Ascending aorta (tissue), 2 donors: ENCODE measurements around the gene KRT76. TPM values are rescaled to one million over a fixed set of nuclear protein-coding genes. Genes with fewer than 3 reads are reported as not detected.

Experiments
- DNase-seq, 2 donors: peaks; one replicate each; pipeline ENCODE4 v3.0.0-alpha.2; 2019; ENCODE audit warnings: low spot score in 2 of 2
- H3K27ac ChIP-seq, 2 donors: fragments of 200-600 bp; sonication (generic); one replicate each; pipeline ENCODE4 v1.5.1; 2016 to 2017; ENCODE audit warnings: mild to moderate bottlenecking in 1 of 2
- H3K27me3 ChIP-seq: fragments of 200-600 bp; sonication (generic); one replicate; pipeline ENCODE4 v1.5.1; 2017
- H3K36me3 ChIP-seq, 2 donors: fragments of 200-600 bp; sonication (generic); one replicate each; pipeline ENCODE4 v1.5.1; 2016
- H3K4me1 ChIP-seq, 2 donors: fragments of 200-600 bp; sonication (generic); one replicate each; pipeline ENCODE4 v1.5.1; 2016 to 2017; ENCODE audit warnings: mild to moderate bottlenecking in 1 of 2
- H3K4me3 ChIP-seq, 2 donors: fragments of 200-600 bp; sonication (generic); one replicate each; pipeline ENCODE4 v1.5.1; 2016 to 2017; ENCODE audit warnings: mild to moderate bottlenecking in 1 of 2
- H3K9me3 ChIP-seq, 2 donors: fragments of 200-600 bp; sonication (generic); one replicate each; pipeline ENCODE4 v1.5.1; 2016
- intact Hi-C: fragments of 100-400 bp; cut with DNase I; formaldehyde crosslinking; loops from one replicate; pipeline ENCODE4 v1.15.1; 2023
- total RNA-seq: library from RNA; depleted of rRNA; stranded (reverse); fragments of >200 nt; gene quantifications from one replicate; pipeline ENCODE4 v1.1.0, GENCODE V29; 2016
- TF ChIP-seq, protein P1 (sequence below), 3 experiments: fragments of 200-600 bp in 2 of 3; fragments of 450-650 bp in 1 of 3; sonication (generic) in 2 of 3; IDR thresholded peaks; one replicate each; pipeline ENCODE4 v1.5.1; 2016 to 2019; ENCODE audit warnings: antibody characterized with exemption in 3 of 3, mild to moderate bottlenecking in 1 of 3, moderate library complexity in 1 of 3

KRT76 gene
- not detected for total RNA-seq

DNA sequence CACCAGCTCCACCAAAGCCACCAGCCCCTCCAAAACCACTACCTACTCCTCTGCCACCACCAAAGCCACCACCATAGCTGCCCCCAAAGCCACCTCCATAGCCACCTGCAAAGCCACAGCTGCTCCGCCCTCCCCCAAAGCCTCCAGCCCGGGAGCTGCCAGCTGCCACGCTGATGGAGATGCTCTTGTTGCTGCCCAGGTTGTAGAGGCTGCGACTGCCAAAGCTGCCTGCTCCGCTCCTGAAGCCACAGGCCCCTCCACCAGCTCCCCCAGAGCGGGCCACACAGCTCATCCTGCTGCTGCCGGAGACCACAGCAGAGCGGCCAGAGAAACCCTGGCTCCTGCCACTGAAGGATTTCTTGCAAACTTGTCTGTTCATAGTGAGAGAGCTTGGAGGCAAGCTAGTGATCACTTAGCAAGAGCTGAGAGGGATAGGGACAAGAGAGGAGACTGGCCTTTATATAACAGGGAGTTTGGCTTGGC, at the start of gene KRT76:
Gene KRT76 (minus strand): TSS at position 433 of the 483 bp plus-strand sequence. CDS start 54 bp downstream, at position 379.
- Histone ChIP-seq H3K27ac (no peak within 1 kb of the TSS), H3K9me3 (no peaks in the 10 kb centered on the region), H3K4me3 (no peak within 1 kb of the TSS), H3K4me1 (no peaks in the 10 kb centered on the region), H3K36me3 (no peaks in the 10 kb centered on the region), H3K27me3 (no peaks in the 10 kb centered on the region)
- DNase-seq: no peak
- TF ChIP-seq, protein P1, sequence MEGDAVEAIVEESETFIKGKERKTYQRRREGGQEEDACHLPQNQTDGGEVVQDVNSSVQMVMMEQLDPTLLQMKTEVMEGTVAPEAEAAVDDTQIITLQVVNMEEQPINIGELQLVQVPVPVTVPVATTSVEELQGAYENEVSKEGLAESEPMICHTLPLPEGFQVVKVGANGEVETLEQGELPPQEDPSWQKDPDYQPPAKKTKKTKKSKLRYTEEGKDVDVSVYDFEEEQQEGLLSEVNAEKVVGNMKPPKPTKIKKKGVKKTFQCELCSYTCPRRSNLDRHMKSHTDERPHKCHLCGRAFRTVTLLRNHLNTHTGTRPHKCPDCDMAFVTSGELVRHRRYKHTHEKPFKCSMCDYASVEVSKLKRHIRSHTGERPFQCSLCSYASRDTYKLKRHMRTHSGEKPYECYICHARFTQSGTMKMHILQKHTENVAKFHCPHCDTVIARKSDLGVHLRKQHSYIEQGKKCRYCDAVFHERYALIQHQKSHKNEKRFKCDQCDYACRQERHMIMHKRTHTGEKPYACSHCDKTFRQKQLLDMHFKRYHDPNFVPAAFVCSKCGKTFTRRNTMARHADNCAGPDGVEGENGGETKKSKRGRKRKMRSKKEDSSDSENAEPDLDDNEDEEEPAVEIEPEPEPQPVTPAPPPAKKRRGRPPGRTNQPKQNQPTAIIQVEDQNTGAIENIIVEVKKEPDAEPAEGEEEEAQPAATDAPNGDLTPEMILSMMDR (IDR thresholded peaks at IDR 0.05): no peak
- intact Hi-C loops: no loop called here

DNA sequence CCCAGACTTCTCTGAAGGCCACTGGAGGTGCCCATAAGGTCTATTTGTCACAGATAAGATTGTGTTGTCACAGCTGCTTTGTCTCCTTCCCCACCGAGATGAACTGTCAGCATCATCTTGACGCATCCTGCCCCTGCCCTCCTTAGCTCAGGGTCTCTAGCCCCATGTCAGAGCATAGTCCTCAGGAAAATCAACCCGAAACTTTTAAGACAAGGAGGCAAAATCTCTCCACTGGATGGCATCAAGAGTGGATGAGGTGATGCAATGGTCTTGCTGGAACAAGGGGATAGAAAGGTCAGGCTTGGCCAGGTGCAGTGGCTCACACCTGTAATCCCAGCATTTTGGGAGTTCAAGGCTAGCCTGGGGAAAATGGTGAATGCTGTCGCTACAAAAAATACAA, 48.8 kb upstream of the KRT76 start:
- no peak overlapping the region for H3K27ac ChIP-seq
- intact Hi-C loops: no loop called here
- TF ChIP-seq, protein P1 (IDR thresholded peaks at IDR 0.05): no peak
- no peaks in the 10 kb centered on the region for H3K27me3 ChIP-seq
- DNase-seq: no peak
- H3K36me3 ChIP-seq: no peaks in the 10 kb centered on the region
- no peak overlapping the region for H3K4me3 ChIP-seq
- H3K9me3 ChIP-seq: no peaks in the 10 kb centered on the region
- H3K4me1 ChIP-seq: peaks cover 0 to 3% of the 10 kb centered on the region in 2 donors

DNA sequence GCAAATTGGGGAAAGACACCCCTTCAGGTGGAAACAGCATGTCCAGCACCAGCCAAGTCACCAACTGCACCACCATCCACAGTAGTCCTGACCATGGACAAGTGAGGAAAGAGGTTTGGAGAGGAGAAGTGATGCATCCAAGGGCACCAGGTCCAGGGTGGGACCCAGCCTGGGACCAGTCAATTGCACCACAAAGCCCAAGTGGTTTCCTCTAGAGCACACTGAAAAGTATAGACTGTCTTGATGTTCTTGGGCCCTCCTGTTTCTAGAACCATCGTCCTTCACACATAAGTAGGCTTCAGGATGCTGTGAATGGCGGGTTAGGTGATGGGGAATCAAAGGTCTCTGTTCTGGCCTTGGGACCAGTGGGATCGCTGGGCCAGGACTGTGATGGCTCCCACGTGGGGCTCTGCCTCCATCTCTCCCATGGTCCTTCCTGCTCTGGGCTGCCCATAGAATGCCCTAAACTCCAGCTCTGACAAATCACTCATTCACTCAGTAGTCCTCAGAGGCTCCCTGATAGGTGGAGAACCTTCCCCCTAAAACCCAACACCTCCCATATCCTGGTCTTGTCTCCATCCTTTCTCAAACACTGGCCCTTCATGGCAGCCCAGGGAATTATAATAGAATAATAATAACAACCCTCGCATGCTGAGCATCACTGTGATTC, 47.7 kb upstream of the KRT76 start:
- DNase-seq: no peak
- intact Hi-C loops: no loop called here
- H3K9me3 ChIP-seq: no peaks in the 10 kb centered on the region
- H3K4me3 ChIP-seq: no peak overlapping the region
- no peaks in the 10 kb centered on the region for H3K36me3 ChIP-seq
- TF ChIP-seq, protein P1 (IDR thresholded peaks at IDR 0.05): no peak
- H3K4me1 ChIP-seq: peaks cover 0 to 3% of the 10 kb centered on the region in 2 donors
- H3K27me3 ChIP-seq: no peaks in the 10 kb centered on the region
- no peak overlapping the region for H3K27ac ChIP-seq

- H3K27me3 ChIP-seq: no peaks in the 10 kb centered on the region
- intact Hi-C loops: no loop called here
- no peak for DNase-seq
- peaks cover 0 to 3% of the 10 kb centered on the region in 2 donors for H3K4me1 ChIP-seq
- TF ChIP-seq, protein P1 (IDR thresholded peaks at IDR 0.05): no peak
- no peaks in the 10 kb centered on the region for H3K36me3 ChIP-seq
- H3K27ac ChIP-seq: no peak overlapping the region
- no peak overlapping the region for H3K4me3 ChIP-seq
- no peaks in the 10 kb centered on the region for H3K9me3 ChIP-seq
Observed at GRCh38 chr12:52823761-52824450, 46.8 kb upstream of the KRT76 start.

DNA sequence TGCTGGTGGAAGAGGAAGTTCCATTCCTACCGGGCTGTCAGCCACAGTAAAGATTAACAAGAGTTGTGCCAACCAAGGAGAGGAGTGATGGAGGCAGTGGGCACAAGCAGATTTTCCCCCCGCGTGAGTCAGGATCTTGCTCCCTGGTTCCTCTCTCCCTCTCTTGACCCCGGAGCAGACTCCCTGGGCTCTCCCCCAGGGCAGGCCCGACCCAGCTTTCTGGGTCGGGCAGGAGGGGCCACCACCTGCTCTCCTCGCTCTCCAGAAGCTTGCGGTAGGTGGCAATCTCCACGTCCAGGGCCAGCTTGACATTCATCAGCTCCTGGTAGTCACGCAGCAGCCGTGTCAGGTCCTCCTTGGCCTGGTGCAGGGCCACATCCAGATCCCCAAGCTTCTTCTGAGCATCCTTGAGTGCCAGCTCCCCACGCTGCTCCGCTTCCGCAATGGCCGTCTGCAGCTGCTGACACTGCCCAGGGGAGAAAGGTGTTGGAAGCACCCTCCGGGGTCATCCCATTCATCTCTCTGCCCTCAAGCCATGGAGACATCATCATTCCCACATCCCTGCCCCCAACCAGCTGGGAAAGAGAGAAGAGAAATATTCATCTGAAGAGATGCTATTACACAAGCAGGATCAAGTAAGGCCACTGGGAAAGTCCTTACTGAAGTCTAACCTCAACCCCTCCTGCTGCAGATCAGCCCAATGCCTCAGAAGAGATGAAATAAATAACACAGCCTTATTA, 45.8 kb upstream of the KRT76 start:
- Histone ChIP-seq H3K9me3 (no peaks in the 10 kb centered on the region), H3K4me1 (peaks cover 0 to 3% of the 10 kb centered on the region in 2 donors), H3K4me3 (no peak overlapping the region), H3K36me3 (no peaks in the 10 kb centered on the region), H3K27me3 (no peaks in the 10 kb centered on the region), H3K27ac (no peak overlapping the region)
- no peak for DNase-seq
- intact Hi-C loops: no loop called here
- TF ChIP-seq, protein P1 (IDR thresholded peaks at IDR 0.05): no peak
